ENCODE data around the gene PRRG2. TPM values are rescaled to one million over a fixed set of nuclear protein-coding genes. Genes with fewer than 3 reads are reported as not detected.

PRRG2 gene
- total and polyA plus RNA-seq, 9 of the 15 experiments (the other 6 are each of a cell fraction or from before 2014, with no cell fraction given) = 0.06 to 1.1 (median 0.33) TPM

GRCh38 chr19:49579947-49580263 is 1.2 kb upstream of the PRRG2 start:
- DNase-seq (ENCODE audit: extremely low read depth in 1 of 4, low spot score in 3 of 4) (peak in 2 of 4 experiments; percentile 13 to 15), FAIRE-seq (no peak), ATAC-seq (peak; percentile 36)
- in situ Hi-C loops (cut with MboI) = no loop called here
- H3K27me3 ChIP-seq (ENCODE audit: control insufficient read depth in 2 of 2, insufficient read depth in 2 of 2, low read length in 2 of 2) = no peaks in the 10 kb centered on the region
- peak overlapping the region; percentile 99 for H3K4me2 ChIP-seq (ENCODE audit: insufficient read depth, low read length)
- POLR2A ChIA-PET = interaction anchor here (0.5 to 3.4 kb wide), 13 partner anchors 9 to 136 kb away, joined by 3 to 30 read pairs (median 5); partner anchors contain the start of genes PRMT1, PRR12, RCN3 and RPS11
- H3K9me3 ChIP-seq (replicated peaks; ENCODE audit: control insufficient read depth, insufficient read depth, low read depth, low read length) = no peaks in the 10 kb centered on the region
- H3K9me1 ChIP-seq (ENCODE audit: control insufficient read depth, insufficient read depth, low read length) = no peaks in the 10 kb centered on the region
- peaks cover 6 to 13% of the 10 kb centered on the region in 2 experiments; a peak in 4 of 5 replicates for H3K4me1 ChIP-seq (replicated peaks in 1 of 2; ENCODE audit: control insufficient read depth in 2 of 2, insufficient read depth in 2 of 2, low read length in 2 of 2)
- intact Hi-C loops (cut with micrococcal nuclease) = no loop called here
- H3K9ac ChIP-seq (ENCODE audit: insufficient read depth in 1 of 2, low read depth in 2 of 2, low read length in 2 of 2) = peak overlapping the region; percentile 91 to 92
- peaks cover 36% of the 10 kb centered on the region for H3K79me2 ChIP-seq (ENCODE audit: control insufficient read depth, insufficient read depth, low read length)
- peak overlapping the region; percentile 77 for H2AFZ ChIP-seq (ENCODE audit: low read depth, low read length)
- peak overlapping the region; percentile 81 for H3K27ac ChIP-seq (ENCODE audit: extremely low read depth, low read depth, low read length)
- BruUV-seq (replicated peaks) = no TSS peak
- WGBS (ENCODE audit: insufficient coverage, low coverage, missing lambda C conversion rate) = under 1% methylated on average over 8 of the region's 8 CpGs
- peaks cover 20% of the 10 kb centered on the region; the same call in 2 of the 3 replicates for H3K36me3 ChIP-seq (ENCODE audit: control insufficient read depth, insufficient read depth, low read length)
- H4K20me1 ChIP-seq (replicated peaks; ENCODE audit: control insufficient read depth, insufficient read depth, low read length) = no peaks in the 10 kb centered on the region
- peak overlapping the region; percentile 78 for H3K4me3 ChIP-seq
- CTCF ChIA-PET (ENCODE audit: low intra/inter-chr PET ratio) = no interaction called here
- TF ChIP-seq CHD1 (IDR thresholded peaks at IDR 0.05; ENCODE audit: low read length) (peak; percentile 81), PRMT5 (CRISPR knock-in tag; IDR thresholded peaks at IDR 0.05) (no peak), FOXA1 (IDR thresholded peaks at IDR 0.05; ENCODE audit: borderline replicate concordance) (no peak), ZFP91 (CRISPR knock-in tag; IDR thresholded peaks at IDR 0.05) (0 out of 2 replicates have a peak, but pooled peaks have one; percentile 9), SNRNP70 (optimal IDR thresholded peaks at IDR 0.05; ENCODE audit: low read depth, low read length) (no peak), THRAP3 (IDR thresholded peaks at IDR 0.05; ENCODE audit: borderline replicate concordance) (no peak), YY1 (IDR thresholded peaks at IDR 0.05; ENCODE audit: borderline replicate concordance in 1 of 3, control insufficient read depth in 1 of 3, extremely low read depth in 1 of 3, insufficient read depth in 3 of 3, insufficient read length in 1 of 3, insufficient replicate concordance in 2 of 3, low read depth in 1 of 3, low read length in 2 of 3) (peak in 1 of 3 experiments; percentile 37), PCBP1 (IDR thresholded peaks at IDR 0.05; ENCODE audit: low read depth, low read length, poor library complexity, severe bottlenecking) (no peak), ARID2 (IDR thresholded peaks at IDR 0.05) (no peak), ZNF12 (CRISPR knock-in tag; IDR thresholded peaks at IDR 0.05) (no peak; the same call in 1 of the 2 replicates), ZBTB11 (CRISPR knock-in tag; IDR thresholded peaks at IDR 0.05) (0 out of 6 replicates have a peak, but pooled peaks of 1 of the 3 experiments have one; percentile 81), MED1 (CRISPR knock-in tag; IDR thresholded peaks at IDR 0.05; ENCODE audit: borderline replicate concordance) (0 out of 2 replicates have a peak, but pooled peaks have one; percentile 34), EWSR1 (IDR thresholded peaks at IDR 0.05; ENCODE audit: borderline replicate concordance, low read depth, partially characterized antibody) (no peak)
- TF ChIP-seq, protein P1, sequence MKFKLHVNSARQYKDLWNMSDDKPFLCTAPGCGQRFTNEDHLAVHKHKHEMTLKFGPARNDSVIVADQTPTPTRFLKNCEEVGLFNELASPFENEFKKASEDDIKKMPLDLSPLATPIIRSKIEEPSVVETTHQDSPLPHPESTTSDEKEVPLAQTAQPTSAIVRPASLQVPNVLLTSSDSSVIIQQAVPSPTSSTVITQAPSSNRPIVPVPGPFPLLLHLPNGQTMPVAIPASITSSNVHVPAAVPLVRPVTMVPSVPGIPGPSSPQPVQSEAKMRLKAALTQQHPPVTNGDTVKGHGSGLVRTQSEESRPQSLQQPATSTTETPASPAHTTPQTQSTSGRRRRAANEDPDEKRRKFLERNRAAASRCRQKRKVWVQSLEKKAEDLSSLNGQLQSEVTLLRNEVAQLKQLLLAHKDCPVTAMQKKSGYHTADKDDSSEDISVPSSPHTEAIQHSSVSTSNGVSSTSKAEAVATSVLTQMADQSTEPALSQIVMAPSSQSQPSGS (CRISPR knock-in tag; IDR thresholded peaks at IDR 0.05) = no peak
